Frontal cortex (tissue), 4 donors: ENCODE results near the gene ST3GAL4. TPM values are rescaled to one million over a fixed set of nuclear protein-coding genes. Genes with fewer than 3 reads are reported as not detected.
A peak's percentile ranks its signal among the peaks of the same experiment; 100 is the strongest.

Source experiments
- DNase-seq, 2 donors: peaks; one replicate each; pipeline ENCODE4 v3.0.0; 2012; ENCODE audit warnings: low spot score in 2 of 2
- FAIRE-seq: peaks from 2 replicates; lab custom pipeline; 2012; peaks lifted over from hg19 to GRCh38; lab: Jason Lieb, UNC
- total RNA-seq: library from RNA; depleted of rRNA; stranded (reverse); fragments of >200 nt; gene quantifications from one replicate; pipeline ENCODE4 v1.2.3, GENCODE V29; 2014
- donor health status: control.
- donor health status: control.
- donor health status: control.

The ST3GAL4 gene
- total RNA-seq, 1 donor from 2014 or later, result 15.9 TPM

DNA sequence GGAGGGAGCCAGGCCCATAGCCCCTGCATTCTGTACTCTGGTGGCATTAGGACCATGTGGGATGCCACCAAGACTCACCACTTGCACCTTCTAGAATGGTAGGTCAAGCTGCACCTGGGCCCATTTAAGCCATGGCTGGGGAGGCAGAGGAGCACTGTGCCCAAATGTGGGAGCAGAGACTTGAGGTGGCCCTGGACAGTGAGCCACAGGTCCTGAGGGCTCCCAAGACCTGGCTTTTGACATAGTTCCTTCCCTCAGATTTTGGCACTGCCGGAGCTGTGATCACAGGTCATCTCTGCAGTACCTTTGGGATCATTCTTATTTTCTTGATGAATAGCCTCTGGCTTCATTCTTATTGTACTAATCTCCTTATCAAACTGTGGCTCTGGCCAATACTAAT is 43.2 kb downstream of the ST3GAL4 start:
- DNase-seq (no peak), FAIRE-seq (no peak)

DNA sequence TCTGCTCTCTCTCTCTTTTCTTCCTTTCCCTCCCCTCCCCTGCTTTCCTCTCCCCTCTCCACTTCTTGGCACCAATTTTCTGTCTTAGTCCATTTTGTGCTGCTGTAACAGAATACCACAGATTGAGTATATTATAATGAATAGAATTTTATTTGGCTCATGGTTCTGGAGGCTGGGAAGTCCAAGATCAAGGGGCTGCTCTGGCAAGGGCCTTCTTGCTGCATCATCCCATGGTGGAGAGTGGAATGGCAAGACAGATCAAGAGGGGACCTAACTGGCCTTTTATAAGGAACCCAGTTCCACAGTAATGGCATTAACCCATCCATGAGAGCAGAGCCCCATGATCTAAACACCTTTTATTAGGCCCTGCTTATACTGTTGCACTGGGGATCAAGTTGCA is 44.5 kb downstream of the ST3GAL4 start:
- FAIRE-seq (no peak), DNase-seq (no peak)

DNA sequence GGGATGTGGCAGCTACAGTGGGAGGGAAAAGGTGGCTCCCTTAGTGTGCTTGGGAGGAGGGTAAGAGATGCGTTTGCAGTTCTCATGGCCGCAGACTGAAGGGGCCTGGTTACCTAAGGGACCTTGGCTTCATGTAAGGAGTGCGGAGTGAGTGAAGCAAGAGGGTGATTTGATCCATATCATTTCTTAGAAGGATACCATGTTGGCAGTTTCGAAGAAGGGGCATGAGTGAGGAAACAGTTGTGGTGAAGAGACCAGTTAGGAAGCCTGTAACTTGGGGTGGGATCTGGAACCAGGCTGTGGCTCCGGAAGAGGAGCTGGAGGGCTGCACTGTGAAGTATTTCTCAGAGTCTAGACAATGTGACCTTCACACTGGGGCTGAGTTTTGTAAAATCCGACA is 45.0 kb downstream of the ST3GAL4 start:
- FAIRE-seq (no peak), DNase-seq (no peak)

DNA sequence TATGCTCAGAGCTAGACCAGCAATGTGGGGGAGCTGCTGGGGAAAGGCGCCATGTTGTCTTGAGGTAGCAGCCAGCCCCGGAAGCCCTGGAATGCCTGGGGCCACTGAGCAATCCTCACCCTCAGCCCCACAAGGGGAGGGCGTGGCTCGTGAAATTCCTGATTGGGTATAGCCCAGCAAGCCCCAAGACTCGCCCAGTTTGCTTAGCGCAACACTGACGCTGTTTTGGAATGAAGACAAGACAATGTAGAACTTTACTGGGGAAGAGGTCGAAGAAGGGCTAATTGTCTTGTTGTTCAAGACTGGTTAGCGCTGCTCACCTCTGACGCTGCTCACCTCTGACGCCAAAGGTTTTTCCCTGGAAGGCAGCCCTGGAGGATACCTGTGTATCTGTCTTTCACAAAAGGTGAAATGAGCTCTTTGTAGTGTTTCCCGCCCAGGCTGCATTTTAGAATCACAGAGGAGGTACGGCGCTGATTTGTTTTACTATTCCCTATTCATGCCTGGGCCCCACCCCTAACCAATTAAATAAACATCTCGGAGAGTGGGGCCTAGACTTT is 47.6 kb downstream of the ST3GAL4 start:
- FAIRE-seq (no peak), DNase-seq (no peak)

DNA sequence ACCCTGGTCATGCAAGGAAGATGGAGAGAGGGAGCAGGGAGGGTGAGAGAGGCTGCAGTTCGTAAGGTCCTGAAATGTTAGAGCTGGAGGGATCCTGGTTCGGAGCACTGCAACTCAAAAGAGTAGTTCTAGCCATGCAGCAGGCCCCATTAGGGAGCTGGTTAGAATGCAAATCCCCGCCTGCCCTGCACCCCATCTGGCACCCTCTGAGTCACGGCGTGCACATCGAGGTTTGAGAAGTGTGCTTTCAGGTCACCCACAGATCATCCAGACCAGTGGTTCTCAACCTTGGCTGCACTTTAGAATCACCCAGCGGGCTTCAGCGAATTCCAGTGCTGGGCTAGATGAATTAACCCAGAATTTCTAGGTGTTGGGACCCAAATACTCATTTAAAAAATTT is 48.2 kb downstream of the ST3GAL4 start:
- FAIRE-seq (no peak), DNase-seq (no peak)

DNA sequence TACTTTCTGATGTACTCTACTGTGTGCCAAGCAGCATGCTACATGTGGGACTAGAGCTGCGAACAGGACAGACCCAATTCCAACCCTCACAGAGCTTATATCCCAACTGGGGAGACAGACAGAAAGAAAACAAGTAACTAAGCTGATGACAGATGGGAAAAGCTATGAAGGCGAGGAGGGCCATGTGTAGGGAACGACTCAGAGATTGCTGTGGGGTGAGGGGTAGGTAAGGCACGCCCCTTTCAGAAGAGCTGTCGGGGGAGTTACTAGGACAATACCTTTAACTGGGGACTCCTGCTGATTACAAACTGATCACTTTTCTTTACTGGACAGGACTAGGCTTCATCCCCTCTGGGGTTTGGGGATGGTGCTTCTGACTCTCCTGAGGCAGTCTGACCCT is 48.9 kb downstream of the ST3GAL4 start:
- FAIRE-seq, result no peak
- no peak for DNase-seq

DNA sequence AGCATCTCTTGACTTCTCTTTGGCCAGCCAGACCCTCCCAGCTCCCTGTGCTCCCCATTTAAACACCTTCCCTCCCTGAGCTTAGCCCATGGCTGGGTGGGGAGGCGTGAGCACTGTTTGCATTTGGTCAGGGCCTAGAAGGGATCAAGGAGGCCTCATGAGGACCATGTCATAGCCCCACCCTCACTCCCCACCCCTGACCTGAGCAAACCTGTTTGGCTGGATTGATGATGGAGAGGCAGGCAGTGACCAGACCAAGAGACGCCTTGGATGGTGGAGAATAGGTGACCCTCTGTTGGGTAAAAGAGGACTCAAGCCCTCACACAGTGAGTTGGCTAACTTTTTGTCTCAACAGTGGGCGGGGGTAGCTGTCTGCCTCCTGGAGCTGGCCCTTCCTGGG is 49.9 kb downstream of the ST3GAL4 start:
- no peak for FAIRE-seq
- no peak for DNase-seq

DNA sequence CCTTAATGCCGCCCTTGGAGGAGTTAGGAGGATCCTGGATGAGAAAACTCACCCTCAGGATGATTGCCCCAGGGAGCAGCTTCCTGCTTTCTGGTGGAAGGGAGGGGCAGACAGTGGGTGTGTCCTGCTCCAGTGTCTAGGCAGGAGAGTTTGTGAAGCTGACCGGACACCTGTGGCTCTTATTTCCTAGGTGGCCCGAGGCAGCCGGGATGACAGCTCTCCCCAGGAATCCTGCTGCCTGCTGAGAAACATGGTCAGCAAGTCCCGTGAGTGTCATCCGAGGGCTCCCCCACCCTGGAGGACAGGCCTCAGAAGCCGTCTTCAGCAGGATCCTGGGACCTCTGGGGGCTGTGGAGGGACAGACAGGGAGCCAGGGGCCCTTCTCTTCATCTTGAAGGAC is 50.4 kb downstream of the ST3GAL4 start:
- FAIRE-seq, result no peak
- no peak for DNase-seq

DNA sequence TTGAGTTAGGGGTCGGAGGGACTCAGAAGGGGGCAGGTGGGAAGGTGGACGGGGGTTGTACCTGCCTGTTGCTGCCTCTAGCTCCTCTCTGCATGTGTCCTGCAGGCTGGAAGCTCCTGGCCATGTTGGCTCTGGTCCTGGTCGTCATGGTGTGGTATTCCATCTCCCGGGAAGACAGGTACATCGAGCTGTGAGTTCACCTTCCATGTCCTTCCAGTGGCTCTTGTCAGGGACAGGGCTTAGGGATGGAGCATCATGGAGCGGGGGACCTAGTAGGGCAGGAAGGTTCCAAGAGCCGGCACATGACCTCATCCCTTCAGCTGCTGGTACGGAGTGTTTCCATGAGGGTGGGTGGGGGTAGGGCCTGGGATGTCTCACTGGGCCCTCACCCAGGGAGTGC is 50.9 kb downstream of the ST3GAL4 start:
- no peak for FAIRE-seq
- no peak for DNase-seq

DNA sequence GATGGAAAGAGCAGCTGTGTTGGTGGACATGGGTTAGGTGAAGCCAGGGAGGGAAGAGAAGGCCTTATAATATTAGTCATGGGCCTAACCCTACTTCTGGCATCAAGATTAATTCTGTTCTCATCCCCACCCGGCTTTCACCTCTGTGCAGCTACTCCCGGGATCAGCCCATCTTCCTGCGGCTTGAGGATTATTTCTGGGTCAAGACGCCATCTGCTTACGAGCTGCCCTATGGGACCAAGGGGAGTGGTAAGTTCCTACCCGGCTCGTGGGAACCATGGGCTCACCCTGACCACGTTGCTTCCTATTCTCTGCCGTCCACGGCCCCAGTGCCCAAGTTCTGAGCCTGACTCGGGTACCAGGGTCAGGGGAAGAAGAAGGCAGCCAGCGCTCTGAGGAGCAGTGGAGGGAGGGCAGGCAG is 51.6 kb downstream of the ST3GAL4 start:
- DNase-seq (no peak), FAIRE-seq (no peak)

DNA sequence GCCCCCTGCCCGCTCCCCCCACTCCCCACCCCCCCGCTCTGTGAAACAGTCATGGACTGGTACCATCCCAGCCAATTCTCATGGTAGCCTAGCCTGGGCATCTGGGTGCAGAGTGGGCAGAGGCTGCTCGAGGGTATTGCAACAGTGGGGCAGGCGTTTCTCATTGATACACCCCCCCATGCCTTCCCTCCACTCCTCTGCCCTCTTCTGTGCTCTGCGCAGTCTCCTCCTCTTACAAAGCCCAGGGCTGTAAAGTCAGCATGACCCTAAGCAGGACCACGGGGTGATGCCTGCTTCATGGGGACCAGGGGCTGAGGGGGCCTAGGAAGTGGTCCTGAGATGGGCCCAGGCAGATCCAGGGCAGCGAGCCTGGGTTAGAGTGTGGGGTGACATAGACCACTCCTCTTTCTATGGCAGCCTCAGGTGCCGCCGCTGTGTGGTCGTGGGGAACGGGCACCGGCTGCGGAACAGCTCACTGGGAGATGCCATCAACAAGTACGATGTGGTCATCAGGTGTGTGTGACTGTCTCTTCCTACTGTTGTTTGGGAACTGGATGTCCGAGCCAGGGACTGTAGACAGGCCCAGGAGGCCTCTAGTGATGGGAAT is 52.3 kb downstream of the ST3GAL4 start:
- no peak for FAIRE-seq
- no peak for DNase-seq

DNA sequence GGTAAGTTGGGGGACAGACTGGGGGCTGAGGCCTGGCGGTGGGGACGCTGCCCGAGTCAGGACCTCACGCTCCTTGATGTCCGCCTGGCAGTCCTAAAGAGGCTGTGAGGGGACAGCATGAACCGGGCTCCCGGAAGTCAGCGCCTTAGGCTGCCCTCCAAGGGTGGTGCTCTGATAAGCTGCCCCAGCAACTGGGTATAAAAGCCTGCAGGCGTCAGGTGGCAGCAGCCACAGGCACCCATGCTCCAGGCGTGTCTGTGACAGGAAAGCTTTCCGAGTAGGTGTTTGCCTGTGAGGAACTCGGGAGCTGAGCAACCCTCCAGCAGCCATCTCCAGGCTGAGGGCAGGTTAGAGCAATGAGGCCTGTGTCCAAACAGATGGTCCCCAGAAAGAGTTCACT is 53.0 kb downstream of the ST3GAL4 start:
- DNase-seq, result no peak
- no peak for FAIRE-seq

DNA sequence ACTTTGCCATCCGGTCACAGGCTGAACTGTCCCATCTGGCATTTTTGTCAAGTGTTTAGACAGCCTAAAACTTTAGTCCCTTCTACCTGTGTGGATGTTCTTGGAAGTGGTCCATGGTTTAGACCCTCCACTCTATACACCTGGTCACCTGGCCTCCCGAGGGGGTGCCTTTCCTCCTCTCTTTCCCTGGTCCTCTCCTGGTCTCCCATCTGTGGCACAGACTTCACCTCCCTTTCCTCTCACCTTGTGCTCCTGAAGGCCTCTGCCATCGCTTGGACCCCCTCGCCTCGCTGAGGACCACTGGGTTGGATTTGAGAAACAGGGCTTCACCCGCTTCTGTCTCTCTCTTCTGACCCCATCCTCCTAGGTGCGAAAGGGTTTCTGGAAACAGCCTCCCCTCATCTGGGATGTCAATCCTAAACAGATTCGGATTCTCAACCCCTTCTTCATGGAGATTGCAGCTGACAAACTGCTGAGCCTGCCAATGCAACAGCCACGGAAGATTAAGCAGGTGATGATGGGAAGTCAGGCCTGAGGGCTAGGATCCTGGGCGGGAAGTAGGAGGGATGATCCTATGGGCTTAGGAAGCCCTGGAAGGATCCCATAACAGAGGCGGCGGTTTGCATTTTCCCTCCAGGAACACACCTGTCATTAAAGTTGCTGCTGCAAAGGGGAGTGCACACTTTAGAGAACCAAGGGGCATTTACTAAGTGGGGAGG is 53.6 kb downstream of the ST3GAL4 start:
- FAIRE-seq (no peak), DNase-seq (no peak)

DNA sequence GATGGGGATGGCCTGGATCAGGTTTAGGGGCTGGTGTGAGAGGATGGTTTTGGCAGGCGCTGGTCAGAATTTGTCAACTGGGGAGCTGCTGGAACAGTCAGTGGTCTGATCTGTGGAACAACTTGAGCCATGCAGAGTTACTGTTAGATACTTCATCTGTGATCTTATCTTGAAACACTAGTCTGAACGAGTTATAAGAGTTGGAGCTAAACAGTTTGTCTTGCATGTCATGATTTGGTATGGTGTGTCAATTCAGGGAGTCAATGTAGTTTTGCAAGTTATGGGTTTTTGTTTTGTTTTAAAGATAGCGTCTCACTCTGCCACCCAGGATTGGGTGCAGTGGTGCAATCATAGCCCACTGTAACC is 54.1 kb downstream of the ST3GAL4 start:
- DNase-seq (no peak), FAIRE-seq (no peak)

DNA sequence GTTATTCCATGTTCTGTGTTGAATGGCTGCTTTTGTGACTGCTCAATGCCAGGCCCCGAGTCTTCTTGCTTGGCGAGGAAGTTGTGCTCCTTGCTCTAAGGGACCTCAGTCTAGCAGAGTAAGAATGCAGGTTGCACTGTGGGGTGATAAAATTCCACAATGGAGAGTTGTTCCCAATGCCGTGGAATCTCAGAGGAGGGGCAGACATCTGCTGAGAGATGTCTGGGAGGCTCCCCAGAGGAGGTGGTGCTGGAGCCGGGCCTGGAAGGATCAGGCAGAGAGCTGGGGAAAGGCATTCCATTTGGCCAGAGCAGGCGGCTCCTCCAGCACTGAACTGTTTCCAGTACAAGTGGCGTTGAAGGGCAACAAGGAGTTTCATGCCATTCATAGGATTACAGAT is 55.2 kb downstream of the ST3GAL4 start:
- no peak for DNase-seq
- FAIRE-seq, result no peak

DNA sequence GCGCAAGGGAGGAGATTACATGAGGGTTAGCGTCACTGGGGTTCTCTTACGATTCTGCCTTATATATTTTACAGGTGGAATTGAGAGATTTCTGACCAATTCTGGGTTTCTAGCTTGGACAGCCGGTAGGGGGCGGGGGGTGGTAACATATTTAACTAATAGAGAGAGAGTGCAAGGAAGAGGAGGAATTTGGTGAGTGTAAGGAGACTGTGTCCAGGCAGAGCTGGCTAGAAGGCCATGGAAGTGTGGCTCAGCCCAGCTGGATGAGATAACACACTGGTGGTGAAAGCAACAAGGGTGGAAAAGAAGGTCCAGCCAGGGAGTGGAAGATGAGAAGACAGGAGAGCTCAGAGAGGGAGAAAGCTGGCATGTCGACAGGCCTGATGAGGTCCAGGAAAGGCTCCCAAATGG is 56.5 kb downstream of the ST3GAL4 start:
- no peak for DNase-seq

DNA sequence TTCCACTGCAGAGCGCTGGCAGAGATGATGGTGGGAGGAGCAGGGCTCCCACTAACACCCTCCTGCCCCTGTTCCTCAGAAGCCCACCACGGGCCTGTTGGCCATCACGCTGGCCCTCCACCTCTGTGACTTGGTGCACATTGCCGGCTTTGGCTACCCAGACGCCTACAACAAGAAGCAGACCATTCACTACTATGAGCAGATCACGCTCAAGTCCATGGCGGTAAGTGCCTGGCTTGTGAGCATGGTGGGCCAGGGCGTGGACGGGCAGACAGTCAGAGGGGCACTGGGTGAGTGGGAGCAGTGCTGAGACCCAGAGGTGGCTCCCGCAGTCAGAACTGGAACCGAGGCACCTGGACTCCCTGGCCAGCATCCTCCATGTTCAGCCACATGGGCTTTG is 57.9 kb downstream of the ST3GAL4 start:
- no peak for DNase-seq
- no peak for FAIRE-seq

More for the DNA sequence above, 56.5 kb downstream of the ST3GAL4 start:
- FAIRE-seq, result no peak

DNA sequence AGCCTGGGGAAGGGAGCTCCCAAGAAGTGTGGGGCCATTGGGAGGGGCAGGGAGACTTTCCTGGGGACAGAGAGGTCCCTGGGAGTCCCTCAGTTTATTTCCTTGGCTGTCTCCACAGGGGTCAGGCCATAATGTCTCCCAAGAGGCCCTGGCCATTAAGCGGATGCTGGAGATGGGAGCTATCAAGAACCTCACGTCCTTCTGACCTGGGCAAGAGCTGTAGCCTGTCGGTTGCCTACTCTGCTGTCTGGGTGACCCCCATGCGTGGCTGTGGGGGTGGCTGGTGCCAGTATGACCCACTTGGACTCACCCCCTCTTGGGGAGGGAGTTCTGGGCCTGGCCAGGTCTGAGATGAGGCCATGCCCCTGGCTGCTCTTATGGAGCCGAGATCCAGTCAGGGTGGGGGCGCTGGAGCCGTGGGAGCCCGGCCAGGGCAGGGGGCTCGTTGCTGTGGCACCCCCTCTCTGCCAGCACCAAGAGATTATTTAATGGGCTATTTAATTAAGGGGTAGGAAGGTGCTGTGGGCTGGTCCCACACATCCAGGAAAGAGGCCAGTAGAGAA is 58.4 kb downstream of the ST3GAL4 start:
- DNase-seq, result no peak
- FAIRE-seq, result no peak

DNA sequence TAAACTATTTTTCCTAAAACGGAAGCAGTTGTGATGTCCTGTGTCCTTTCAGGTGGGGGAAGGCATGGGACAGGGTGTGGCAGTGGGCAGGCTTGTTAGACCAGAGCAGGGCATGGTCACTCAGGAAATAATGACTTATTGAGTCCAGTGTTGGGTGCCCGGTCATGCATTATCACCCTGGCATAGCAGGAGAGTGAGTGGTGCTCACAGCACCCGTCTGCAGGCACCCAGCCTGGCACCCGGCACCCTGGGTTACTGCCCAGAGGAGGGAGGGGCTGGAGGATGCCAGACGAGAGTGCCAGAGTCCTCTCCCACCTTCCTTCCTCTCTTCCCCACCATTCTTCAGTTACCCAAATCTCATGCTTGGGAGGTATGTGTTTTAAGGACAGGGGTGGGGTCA is 59.1 kb downstream of the ST3GAL4 start:
- FAIRE-seq (no peak), DNase-seq (no peak)

DNA sequence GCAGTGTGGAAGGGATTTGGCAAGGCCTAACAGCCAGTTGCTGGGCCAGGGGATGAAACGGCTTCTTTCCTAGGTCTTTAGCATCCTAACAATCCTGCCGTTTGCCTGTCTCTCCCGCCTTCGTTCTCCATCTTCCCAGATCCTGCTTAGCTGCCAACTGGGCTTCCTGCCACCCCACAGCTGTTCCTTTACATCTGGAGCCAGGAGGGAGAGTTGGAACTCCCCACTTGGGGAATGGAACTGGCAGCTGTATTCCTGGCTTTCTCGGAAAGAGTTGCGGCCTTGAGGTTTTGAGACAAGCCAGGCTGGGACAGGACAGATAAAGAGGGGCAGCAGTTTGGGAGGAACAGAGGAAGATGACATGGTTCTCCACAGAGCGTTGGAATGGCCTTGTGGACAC is 59.6 kb downstream of the ST3GAL4 start:
- FAIRE-seq, result no peak
- peak; percentile 51 to 71 for DNase-seq

DNA sequence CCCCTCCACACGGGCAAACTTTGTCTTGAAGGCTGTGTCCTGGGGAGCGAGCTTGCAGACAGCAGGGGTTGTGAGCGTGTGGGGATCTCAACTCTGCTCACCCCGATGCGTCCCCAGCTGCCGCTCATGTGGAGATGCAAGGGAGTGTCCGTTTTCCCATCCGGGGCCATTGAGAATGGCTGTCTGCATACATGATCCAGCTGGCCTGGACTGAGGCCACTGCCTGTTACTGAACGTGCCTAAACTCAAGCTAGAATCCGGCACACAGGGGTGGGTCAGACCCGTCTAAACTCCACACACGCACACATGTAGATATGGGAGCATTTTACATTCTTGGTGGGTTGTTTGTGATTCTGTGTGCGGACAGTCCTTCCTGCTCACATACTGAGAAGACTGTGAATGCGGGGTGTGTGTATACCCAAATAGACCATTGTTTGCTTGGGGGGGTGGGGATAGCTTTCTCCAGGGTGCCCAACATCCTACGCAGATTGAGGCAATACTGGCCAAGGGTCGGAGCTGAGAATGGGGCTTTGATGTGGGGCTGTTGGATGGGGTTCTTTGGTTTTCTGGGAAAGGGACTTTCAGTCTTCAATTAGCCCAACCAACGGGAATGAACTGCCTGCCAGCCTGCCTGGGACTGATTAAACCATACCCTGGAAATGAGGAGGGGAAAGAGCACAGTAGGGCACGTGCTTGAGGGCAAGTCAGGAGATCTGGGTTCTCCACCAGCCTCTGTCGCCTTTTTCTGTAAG is 60.4 kb downstream of the ST3GAL4 start:
- DNase-seq (peak in 1 of 2 donors; percentile 74), FAIRE-seq (no peak)
